Gastrocnemius medialis (tissue), 4 donors: ENCODE data around the gene WBP2NL. TPM values are rescaled to one million over a fixed set of nuclear protein-coding genes. Genes with fewer than 3 reads are reported as not detected.

ENCODE experiments used
- ATAC-seq, 2 donors: fragments of 150-250 bp; one replicate each; pipeline ENCODE4 v1.9.1; 2016
- DNase-seq, 2 donors: peaks; one replicate each; pipeline ENCODE4 v3.0.0-alpha.2; 2019
- H3K27ac ChIP-seq, 4 donors: fragments of 200-600 bp; sonication (generic); 1 replicate in 1 of 4; 2 replicates in 3 of 4; pipeline ENCODE4 v1.5.1; 2016 to 2018; ENCODE audit warnings: mild to moderate bottlenecking in 2 of 4, moderate library complexity in 1 of 4
- H3K27me3 ChIP-seq, 3 donors: fragments of 200-600 bp; sonication (generic) in 2 of 3; 1 replicate in 1 of 3; 2 replicates in 2 of 3; pipeline versions ENCODE4 v1.5.1 to v1.6.0; 2016 to 2019; ENCODE audit warnings: mild to moderate bottlenecking in 1 of 3, moderate library complexity in 1 of 3
- H3K36me3 ChIP-seq, 2 donors: fragments of 200-600 bp; sonication (generic) in 1 of 2; one replicate each; pipeline ENCODE4 v1.5.1; 2017 to 2018
- H3K4me1 ChIP-seq, 2 donors: fragments of 200-600 bp; sonication (generic) in 1 of 2; one replicate each; pipeline ENCODE4 v1.5.1; 2016 to 2017; ENCODE audit warnings: mild to moderate bottlenecking in 2 of 2
- H3K4me3 ChIP-seq, 4 donors: fragments of 200-600 bp; sonication (generic) in 3 of 4; 1 replicate in 1 of 4; 2 replicates in 3 of 4; pipeline ENCODE4 v1.5.1; 2016 to 2019; ENCODE audit warnings: mild to moderate bottlenecking in 2 of 4
- H3K9me3 ChIP-seq, 3 donors: fragments of 200-600 bp; sonication (generic) in 2 of 3; 1 replicate in 1 of 3; 2 replicates in 2 of 3; pipeline ENCODE4 v1.5.1; 2016 to 2019
- CTCF ChIP-seq, 5 experiments: fragments of 450-650 bp in 3 of 5; fragments of 200-600 bp in 2 of 5; sonication (generic) in 2 of 5; IDR thresholded peaks in 4 of 5; conservative IDR thresholded peaks in 1 of 5; 1 replicate in 4 of 5; 2 replicates in 1 of 5; pipeline ENCODE4 v1.5.1; 2016 to 2019; ENCODE audit warnings: antibody characterized with exemption in 5 of 5, mild to moderate bottlenecking in 3 of 5, moderate library complexity in 3 of 5
- POLR2A ChIP-seq, 2 donors: fragments of 450-650 bp; IDR thresholded peaks; one replicate each; pipeline ENCODE4 v1.6.1; 2017; ENCODE audit warnings: antibody characterized with exemption in 2 of 2, mild to moderate bottlenecking in 2 of 2, moderate library complexity in 2 of 2
- in situ Hi-C, 4 donors: fragments of 200-750 bp; cut with MboI; loops; one replicate each; pipeline versions ENCODE4 v1.15.0 to v1.8.0; 2017; ENCODE audit warnings: low sequenced_read_pairs in 4 of 4
- intact Hi-C: fragments of 100-400 bp; cut with DNase I; formaldehyde crosslinking; loops from one replicate; pipeline ENCODE4 v1.15.1; 2023; ENCODE audit warnings: low total_unique reads
- total RNA-seq, 4 donors: library from RNA; depleted of rRNA; stranded (reverse); fragments of >200 nt; gene quantifications; one replicate each; pipeline versions ENCODE4 v1.1.0 to v1.2.3, GENCODE V29; 2016

WBP2NL gene
- total RNA-seq, 4 donors from 2014 or later: 0.27 to 0.59 (median 0.31) TPM; not detected in 1

DNA sequence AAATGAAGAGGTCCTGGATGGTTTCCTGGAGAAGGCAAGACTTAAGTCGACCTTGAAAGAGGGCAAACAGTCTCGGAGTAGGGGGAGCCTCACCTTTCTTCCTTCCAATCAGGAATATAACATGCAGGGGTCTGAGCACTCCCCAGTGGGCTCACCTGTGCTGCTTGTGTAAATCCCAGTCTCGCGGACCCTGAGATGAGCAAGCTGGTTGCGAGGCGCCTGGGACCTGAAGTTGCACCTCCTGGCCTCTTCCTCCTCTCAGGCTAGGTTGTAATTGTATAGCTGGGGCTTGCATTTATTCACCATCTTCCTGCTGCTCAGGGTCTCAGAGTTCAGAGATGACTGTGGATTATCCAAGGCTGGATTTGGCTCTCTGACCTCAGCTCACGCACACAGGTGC lies 7.5 kb upstream of the WBP2NL start:
- Histone ChIP-seq H3K36me3 (no peaks in the 10 kb centered on the region), H3K27ac (no peak overlapping the region), H3K4me1 (no peaks in the 10 kb centered on the region), H3K4me3 (no peak overlapping the region), H3K27me3 (no peaks in the 10 kb centered on the region), H3K9me3 (no peaks in the 10 kb centered on the region)
- in situ Hi-C loops (no loop called here), intact Hi-C loops (no loop called here)
- no peak for ATAC-seq
- TF ChIP-seq POLR2A (IDR thresholded peaks at IDR 0.05) (no peak), CTCF (IDR thresholded peaks at IDR 0.05 in 4 of 5, conservative IDR thresholded peaks at IDR 0.05 in 1 of 5) (no peak)
- no peak for DNase-seq

DNA sequence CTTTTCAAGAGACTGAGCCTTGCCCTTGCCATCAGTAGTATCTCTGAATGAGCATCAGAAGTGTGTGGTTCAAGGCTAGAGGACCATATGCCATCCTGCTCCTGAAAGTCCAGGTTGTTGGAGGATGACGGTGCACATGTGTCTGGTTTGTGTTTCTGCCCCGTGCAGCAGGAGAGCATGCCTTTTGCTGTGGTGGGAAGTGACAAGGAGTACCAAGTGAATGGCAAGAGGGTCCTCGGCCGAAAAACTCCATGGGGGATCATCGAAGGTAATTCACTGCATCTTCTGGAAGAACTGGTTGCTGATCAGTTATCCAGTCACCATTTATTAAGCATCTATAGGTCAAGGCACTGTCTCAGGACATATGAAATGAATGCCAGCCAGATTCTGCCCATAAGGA lies 6.1 kb upstream of the WBP2NL start:
- Histone ChIP-seq H3K36me3 (no peaks in the 10 kb centered on the region), H3K27ac (no peak overlapping the region), H3K4me1 (no peaks in the 10 kb centered on the region), H3K4me3 (no peak overlapping the region), H3K27me3 (peaks cover 0 to 4% (median 0%) of the 10 kb centered on the region in 3 donors), H3K9me3 (no peaks in the 10 kb centered on the region)
- in situ Hi-C loops (no loop called here), intact Hi-C loops (no loop called here)
- no peak for ATAC-seq
- DNase-seq: no peak
- TF ChIP-seq CTCF (IDR thresholded peaks at IDR 0.05 in 4 of 5, conservative IDR thresholded peaks at IDR 0.05 in 1 of 5) (no peak), POLR2A (IDR thresholded peaks at IDR 0.05) (no peak)

DNA sequence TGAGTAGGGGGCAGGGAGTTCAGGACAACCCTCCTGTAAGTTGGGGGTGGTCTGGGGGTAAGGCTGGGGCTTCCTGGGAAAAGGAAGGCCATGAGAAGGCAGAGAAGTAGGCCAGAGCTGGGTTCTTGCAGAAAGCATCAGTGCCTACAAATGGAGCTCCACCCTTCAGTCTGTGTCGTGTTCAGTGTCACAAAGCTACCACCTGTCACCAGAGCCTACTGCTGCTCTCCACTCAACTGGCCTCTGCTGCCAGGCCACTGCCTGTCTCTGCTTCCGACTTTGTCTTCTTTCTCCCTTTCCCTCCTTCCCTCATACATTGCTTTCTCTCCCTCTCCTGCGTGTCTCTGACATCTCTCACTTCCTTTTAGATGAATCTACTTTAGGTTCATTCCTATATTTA lies 3.4 kb upstream of the WBP2NL start:
- Histone ChIP-seq H3K27ac (no peak overlapping the region), H3K27me3 (peaks cover 0 to 6% (median 5%) of the 10 kb centered on the region in 3 donors), H3K36me3 (no peaks in the 10 kb centered on the region), H3K9me3 (no peaks in the 10 kb centered on the region), H3K4me1 (no peaks in the 10 kb centered on the region), H3K4me3 (no peak overlapping the region)
- TF ChIP-seq POLR2A (IDR thresholded peaks at IDR 0.05): no peak
- intact Hi-C loops (no loop called here), in situ Hi-C loops (no loop called here)
- no peak for DNase-seq
- no peak for ATAC-seq

GRCh38 chr22:41996826-41997225 lies 1.8 kb upstream of the WBP2NL start:
- no peak for ATAC-seq

DNA sequence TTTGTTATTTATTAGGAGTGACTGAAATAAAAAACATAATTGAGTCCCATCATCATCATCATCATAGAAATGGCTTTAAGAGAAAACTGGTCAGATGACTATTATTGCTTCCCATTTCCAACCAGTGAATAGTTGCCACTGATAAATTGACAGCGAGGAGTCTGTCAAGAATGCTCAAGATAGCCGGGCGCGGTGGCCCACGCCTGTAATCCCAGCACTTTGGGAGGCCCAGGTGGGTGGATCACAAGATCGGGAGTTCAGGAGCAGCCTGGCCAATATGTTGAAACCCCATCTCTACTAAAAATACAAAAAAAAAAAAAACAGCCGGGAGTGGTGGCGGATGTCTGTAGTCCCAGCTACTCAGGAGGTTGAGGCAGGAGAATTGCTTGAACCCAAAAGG lies 1.9 kb downstream of the WBP2NL start:
- intact Hi-C loops: no loop called here
- no peak for TF ChIP-seq POLR2A (IDR thresholded peaks at IDR 0.05)
- no peak for TF ChIP-seq CTCF (IDR thresholded peaks at IDR 0.05 in 4 of 5, conservative IDR thresholded peaks at IDR 0.05 in 1 of 5)
- no peak for ATAC-seq

More at GRCh38 chr22:41996826-41997225, 1.8 kb upstream of the WBP2NL start:
- intact Hi-C loops: no loop called here
- no peak overlapping the region for H3K4me3 ChIP-seq
- H3K27me3 ChIP-seq: peaks cover 0 to 6% (median 5%) of the 10 kb centered on the region in 3 donors
- no peak overlapping the region for H3K27ac ChIP-seq
- no peak for DNase-seq
- H3K4me1 ChIP-seq: no peaks in the 10 kb centered on the region
- H3K9me3 ChIP-seq: no peaks in the 10 kb centered on the region
- H3K36me3 ChIP-seq: no peaks in the 10 kb centered on the region
- in situ Hi-C loops: no loop called here
- TF ChIP-seq CTCF (IDR thresholded peaks at IDR 0.05 in 4 of 5, conservative IDR thresholded peaks at IDR 0.05 in 1 of 5) (no peak), POLR2A (IDR thresholded peaks at IDR 0.05) (no peak)

More for the DNA sequence above, 1.9 kb downstream of the WBP2NL start:
- Histone ChIP-seq H3K4me3 (no peak overlapping the region), H3K9me3 (no peaks in the 10 kb centered on the region), H3K27ac (no peak overlapping the region), H3K4me1 (no peaks in the 10 kb centered on the region), H3K36me3 (no peaks in the 10 kb centered on the region), H3K27me3 (peaks cover 0 to 6% (median 5%) of the 10 kb centered on the region in 3 donors)
- no peak for DNase-seq
- in situ Hi-C loops: no loop called here
